Keratinocyte (primary cell): ENCODE measurements around the gene MED27. TPM values are rescaled to one million over a fixed set of nuclear protein-coding genes. Genes with fewer than 3 reads are reported as not detected.

Experiments
- DNase-seq: peaks from one replicate; pipeline ENCODE4 v3.0.0-alpha.2; 2011; ENCODE audit warnings: low read depth, missing footprints, low spot score
- FAIRE-seq: peaks from 2 replicates; lab custom pipeline; 2011; peaks lifted over from hg19 to GRCh38; lab: Jason Lieb, UNC
- H2AFZ ChIP-seq: 2 replicates; pipeline ENCODE4 v1.6.0; 2012; ENCODE audit warnings: low read length, control low read depth, inconsistent platforms; ENCODE audit not compliant: control insufficient read depth
- H3K27ac ChIP-seq: 2 replicates; pipeline ENCODE4 v1.5.1; 2011; ENCODE audit warnings: low read length; ENCODE audit not compliant: control insufficient read depth, insufficient read depth
- H3K27me3 ChIP-seq: 3 replicates; pipeline ENCODE4 v1.6.0; 2011; ENCODE audit warnings: low read length; ENCODE audit not compliant: control insufficient read depth, insufficient read depth; ENCODE audit errors: extremely low read depth
- H3K36me3 ChIP-seq, 2 experiments: 2 replicates in 1 of 2; 3 replicates in 1 of 2; pipeline ENCODE4 v1.5.1; 2011; ENCODE audit warnings: low read length in 2 of 2, mild to moderate bottlenecking in 1 of 2; ENCODE audit not compliant: control insufficient read depth in 2 of 2, insufficient read depth in 2 of 2; ENCODE audit errors: extremely low read depth in 1 of 2
- H3K4me1 ChIP-seq: 3 replicates; pipeline ENCODE4 v1.5.1; 2011; ENCODE audit warnings: low read length; ENCODE audit not compliant: control insufficient read depth, insufficient read depth; ENCODE audit errors: extremely low read depth
- H3K4me2 ChIP-seq: 3 replicates; pipeline ENCODE4 v1.6.0; 2011; ENCODE audit warnings: low read depth, low read length; ENCODE audit not compliant: control insufficient read depth, insufficient read depth; ENCODE audit errors: extremely low read depth
- H3K4me3 ChIP-seq, 3 experiments: fragments of 200-600 bp in 1 of 3; sonication (generic) in 1 of 3; 2 replicates in 2 of 3; 3 replicates in 1 of 3; pipeline ENCODE4 v1.5.1; 2011 to 2016; ENCODE audit warnings: low read length in 3 of 3, mild to moderate bottlenecking in 3 of 3, control low read depth in 2 of 3, inconsistent platforms in 1 of 3, low read depth in 1 of 3, mixed read lengths in 1 of 3, mixed run types in 1 of 3, moderate library complexity in 1 of 3; ENCODE audit not compliant: control insufficient read depth in 2 of 3, insufficient read depth in 2 of 3; ENCODE audit errors: extremely low read depth in 1 of 3
- H3K79me2 ChIP-seq: 2 replicates; pipeline ENCODE4 v1.6.0; 2012; ENCODE audit warnings: low read length; ENCODE audit not compliant: control insufficient read depth, insufficient read depth
- H3K9ac ChIP-seq: 3 replicates; pipeline ENCODE4 v1.6.0; 2011; ENCODE audit warnings: low read length; ENCODE audit not compliant: control insufficient read depth, insufficient read depth; ENCODE audit errors: extremely low read depth
- H3K9me1 ChIP-seq: 3 replicates; pipeline ENCODE4 v1.6.0; 2011; ENCODE audit warnings: low read length; ENCODE audit not compliant: control insufficient read depth, insufficient read depth; ENCODE audit errors: extremely low read depth
- H3K9me3 ChIP-seq: 2 replicates; pipeline ENCODE4 v1.5.1; 2012; ENCODE audit warnings: low read depth, low read length; ENCODE audit not compliant: control insufficient read depth
- H4K20me1 ChIP-seq: 3 replicates; pipeline ENCODE4 v1.6.0; 2011; ENCODE audit warnings: low read length; ENCODE audit not compliant: control insufficient read depth, insufficient read depth; ENCODE audit errors: extremely low read depth
- EZH2 ChIP-seq: IDR thresholded peaks from one replicate; pipeline ENCODE4 v1.6.1; 2012; ENCODE audit warnings: inconsistent platforms, mild to moderate bottlenecking, low read length, moderate library complexity
- dilution Hi-C: fragments of 300-500 bp; cut with MboI; formaldehyde crosslinking; loops from one replicate; pipeline ENCODE4 v1.7.0; 2020; ENCODE audit warnings: low sequenced_read_pairs; ENCODE audit not compliant: extremely low pct_ligation_motif_present
- polyA plus RNA-seq, 5 experiments: library from polyadenylated mRNA; depleted of rRNA in 3 of 5; stranded (reverse) in 3 of 5; stranded (forward) in 1 of 5; unstranded in 1 of 5; fragments of >200 nt; gene quantifications; 1 replicate in 1 of 5; 2 replicates in 3 of 5; 3 replicates in 1 of 5; pipeline versions ENCODE4 v1.2.1 to v1.2.3, GENCODE V29; 2011 to 2012; ENCODE audit warnings: missing spikeins in 2 of 5, low read depth in 1 of 5, low replicate concordance in 1 of 5
- TF ChIP-seq, protein P1 (sequence below), 3 experiments: IDR thresholded peaks in 1 of 3; conservative IDR thresholded peaks in 1 of 3; optimal IDR thresholded peaks in 1 of 3; 2 replicates in 2 of 3; 3 replicates in 1 of 3; pipeline versions ENCODE3 to v1.5.1; 2011; ENCODE audit warnings: low read length in 3 of 3, mild to moderate bottlenecking in 3 of 3, moderate library complexity in 2 of 3, control low read depth in 1 of 3, inconsistent platforms in 1 of 3; ENCODE audit not compliant: insufficient read depth in 2 of 3; ENCODE audit errors: extremely low read depth in 1 of 3

Gene MED27
- polyA plus RNA-seq, 1 donor (not counting 4 experiments of a cell fraction or from before 2014, with no cell fraction given): 39.0 TPM

DNA sequence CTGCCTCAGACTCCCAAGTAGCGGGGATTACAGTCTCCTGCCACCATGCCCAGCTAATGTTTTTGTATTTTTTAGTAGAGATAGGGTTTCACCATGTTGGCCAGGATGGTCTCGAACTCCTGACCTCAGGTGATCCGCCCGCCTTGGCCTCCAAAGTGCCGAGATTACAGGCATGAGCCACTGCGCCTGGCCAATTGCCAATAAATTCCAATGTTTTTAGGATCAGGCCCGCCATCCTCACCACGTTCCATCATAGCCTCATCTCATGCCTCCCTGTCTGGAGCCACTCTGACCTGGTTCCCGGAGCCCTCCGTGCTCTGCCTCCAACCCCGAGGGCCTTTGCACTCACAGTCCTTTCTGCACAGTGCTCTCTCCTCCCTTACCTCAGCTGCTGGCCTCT is 268.3 kb downstream of the MED27 start:
- Histone ChIP-seq H3K36me3 (no peaks in the 10 kb centered on the region), H4K20me1 (peaks cover 10% of the 10 kb centered on the region), H3K4me3 (no peak overlapping the region), H3K4me2 (no peak overlapping the region), H3K9me1 (no peaks in the 10 kb centered on the region), H3K79me2 (no peaks in the 10 kb centered on the region), H3K4me1 (no peaks in the 10 kb centered on the region), H3K9me3 (no peaks in the 10 kb centered on the region), H3K27ac (no peak overlapping the region), H3K9ac (no peak overlapping the region), H2AFZ (no peak overlapping the region), H3K27me3 (peaks cover 58% of the 10 kb centered on the region)
- no peak for TF ChIP-seq EZH2
- TF ChIP-seq, protein P1, sequence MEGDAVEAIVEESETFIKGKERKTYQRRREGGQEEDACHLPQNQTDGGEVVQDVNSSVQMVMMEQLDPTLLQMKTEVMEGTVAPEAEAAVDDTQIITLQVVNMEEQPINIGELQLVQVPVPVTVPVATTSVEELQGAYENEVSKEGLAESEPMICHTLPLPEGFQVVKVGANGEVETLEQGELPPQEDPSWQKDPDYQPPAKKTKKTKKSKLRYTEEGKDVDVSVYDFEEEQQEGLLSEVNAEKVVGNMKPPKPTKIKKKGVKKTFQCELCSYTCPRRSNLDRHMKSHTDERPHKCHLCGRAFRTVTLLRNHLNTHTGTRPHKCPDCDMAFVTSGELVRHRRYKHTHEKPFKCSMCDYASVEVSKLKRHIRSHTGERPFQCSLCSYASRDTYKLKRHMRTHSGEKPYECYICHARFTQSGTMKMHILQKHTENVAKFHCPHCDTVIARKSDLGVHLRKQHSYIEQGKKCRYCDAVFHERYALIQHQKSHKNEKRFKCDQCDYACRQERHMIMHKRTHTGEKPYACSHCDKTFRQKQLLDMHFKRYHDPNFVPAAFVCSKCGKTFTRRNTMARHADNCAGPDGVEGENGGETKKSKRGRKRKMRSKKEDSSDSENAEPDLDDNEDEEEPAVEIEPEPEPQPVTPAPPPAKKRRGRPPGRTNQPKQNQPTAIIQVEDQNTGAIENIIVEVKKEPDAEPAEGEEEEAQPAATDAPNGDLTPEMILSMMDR (optimal IDR thresholded peaks at IDR 0.05 in 1 of 3, IDR thresholded peaks at IDR 0.05 in 1 of 3, conservative IDR thresholded peaks at IDR 0.05 in 1 of 3; ENCODE audit: extremely low read depth in 1 of 3, insufficient read depth in 2 of 3, low read length in 3 of 3): no peak
- no peak for FAIRE-seq
- dilution Hi-C loops: loop anchor here (25.0 kb wide), 1 partner anchor 351 kb away; the partner anchor contains the start of gene NTNG2
- DNase-seq: no peak

DNA sequence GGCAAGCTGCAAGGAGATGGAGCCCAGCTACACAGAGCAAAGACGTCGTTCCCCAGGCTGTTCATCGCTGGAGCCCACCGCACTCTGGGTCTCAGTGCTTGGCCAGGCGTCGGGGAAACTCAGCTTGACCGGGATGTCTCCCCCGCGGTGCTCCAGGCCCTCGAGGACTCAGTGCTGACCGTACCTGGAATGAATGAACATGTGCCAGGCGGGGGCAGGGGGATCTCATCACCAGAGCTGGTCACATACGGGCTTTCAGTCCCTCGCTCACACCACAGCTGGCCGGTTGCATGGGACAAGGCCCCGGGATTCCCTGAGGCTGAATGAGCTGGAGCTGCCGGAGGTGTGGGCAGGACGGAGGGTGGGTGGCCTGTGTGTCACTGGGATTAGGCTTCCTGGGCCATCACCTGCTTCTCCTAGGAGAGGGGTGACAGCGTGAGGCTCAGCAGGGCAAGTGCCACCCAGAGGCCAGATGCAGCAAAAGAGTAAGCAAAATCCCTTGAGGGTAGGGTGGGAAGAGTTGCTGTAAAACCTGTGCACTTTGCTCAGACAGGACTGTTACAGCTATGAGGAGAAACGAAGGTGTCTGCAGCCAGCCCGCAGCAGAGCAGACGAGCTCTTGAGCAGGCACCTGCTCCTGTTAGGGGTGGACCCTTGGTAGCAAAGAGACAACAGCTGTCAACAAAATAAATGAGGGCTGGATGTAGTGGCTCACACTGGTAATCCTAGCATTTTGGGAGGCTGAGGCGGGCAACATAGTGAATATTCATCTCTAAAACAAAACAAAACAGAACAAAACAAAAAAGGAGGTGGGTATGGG is 269.1 kb downstream of the MED27 start:
- DNase-seq: no peak
- no peaks in the 10 kb centered on the region for H3K4me1 ChIP-seq
- no peaks in the 10 kb centered on the region for H3K9me1 ChIP-seq
- no peak overlapping the region for H3K27ac ChIP-seq
- no peak overlapping the region for H3K4me3 ChIP-seq
- no peak overlapping the region for H2AFZ ChIP-seq
- H3K36me3 ChIP-seq: no peaks in the 10 kb centered on the region
- no peaks in the 10 kb centered on the region for H3K9me3 ChIP-seq
- FAIRE-seq: no peak
- H3K4me2 ChIP-seq: no peak overlapping the region
- TF ChIP-seq, protein P1 (optimal IDR thresholded peaks at IDR 0.05 in 1 of 3, IDR thresholded peaks at IDR 0.05 in 1 of 3, conservative IDR thresholded peaks at IDR 0.05 in 1 of 3; ENCODE audit: extremely low read depth in 1 of 3, insufficient read depth in 2 of 3, low read length in 3 of 3): peak in 2 of 3 experiments; percentile 21 to 34
- no peak for TF ChIP-seq EZH2
- H3K9ac ChIP-seq: no peak overlapping the region
- no peaks in the 10 kb centered on the region for H3K79me2 ChIP-seq
- peaks cover 10% of the 10 kb centered on the region for H4K20me1 ChIP-seq
- peaks cover 62% of the 10 kb centered on the region for H3K27me3 ChIP-seq
- dilution Hi-C loops: loop anchor here (25.0 kb wide), 1 partner anchor 352 kb away; the partner anchor contains the start of gene NTNG2

Other genes starting within 250 kb of the MED27 start
- gene NTNG2, start 82.2 kb upstream of the MED27 start, polyA plus RNA-seq: 0.05 to 0.17 TPM (median 0.06 TPM) in 3 replicates